Upper lobe of left lung (tissue), 4 donors: ENCODE results near the gene ADAMTS12.

Source experiments
- CTCF ChIP-seq, 6 experiments: fragments of 450-650 bp in 4 of 6; fragments of 200-600 bp in 2 of 6; sonication (generic) in 2 of 6; IDR thresholded peaks; one replicate each; pipeline ENCODE4 v1.5.1; 2016 to 2019; ENCODE audit warnings: antibody characterized with exemption in 6 of 6
- POLR2A ChIP-seq, 4 donors: fragments of 450-650 bp; IDR thresholded peaks; one replicate each; pipeline ENCODE4 v1.5.1; 2016 to 2017; ENCODE audit warnings: antibody characterized with exemption in 4 of 4, mild to moderate bottlenecking in 2 of 4
- POLR2AphosphoS5 ChIP-seq, 2 donors: sonication (generic); formaldehyde crosslinking; IDR thresholded peaks; one replicate each; pipeline ENCODE4 v1.5.1; 2017; ENCODE audit warnings: antibody characterized with exemption in 2 of 2

GRCh38 chr5:33725806-33726205 is 166.0 kb downstream of the ADAMTS12 start:
- TF ChIP-seq POLR2A (IDR thresholded peaks at IDR 0.05) = no peak
- TF ChIP-seq CTCF (IDR thresholded peaks at IDR 0.05) = no peak
- no peak for TF ChIP-seq POLR2AphosphoS5 (IDR thresholded peaks at IDR 0.05)
